Stimulated activated naive CD4-positive, alpha-beta T cell treated with Interleukin-2 at 50 U/mL for 16 hours (primary cell): Measurements from ENCODE around the gene CROCC2.

Experiments
- DNase-seq: peaks from one replicate; lab custom pipeline; 2025; lab: John Stamatoyannopoulos, UW

CROCC2 gene

GRCh38 chr2:241038374-241039180, 132.4 kb downstream of the CROCC2 start:
- DNase-seq: no peak

- no peak for DNase-seq
Observed at GRCh38 chr2:241039416-241039815, 133.3 kb downstream of the CROCC2 start.

DNA sequence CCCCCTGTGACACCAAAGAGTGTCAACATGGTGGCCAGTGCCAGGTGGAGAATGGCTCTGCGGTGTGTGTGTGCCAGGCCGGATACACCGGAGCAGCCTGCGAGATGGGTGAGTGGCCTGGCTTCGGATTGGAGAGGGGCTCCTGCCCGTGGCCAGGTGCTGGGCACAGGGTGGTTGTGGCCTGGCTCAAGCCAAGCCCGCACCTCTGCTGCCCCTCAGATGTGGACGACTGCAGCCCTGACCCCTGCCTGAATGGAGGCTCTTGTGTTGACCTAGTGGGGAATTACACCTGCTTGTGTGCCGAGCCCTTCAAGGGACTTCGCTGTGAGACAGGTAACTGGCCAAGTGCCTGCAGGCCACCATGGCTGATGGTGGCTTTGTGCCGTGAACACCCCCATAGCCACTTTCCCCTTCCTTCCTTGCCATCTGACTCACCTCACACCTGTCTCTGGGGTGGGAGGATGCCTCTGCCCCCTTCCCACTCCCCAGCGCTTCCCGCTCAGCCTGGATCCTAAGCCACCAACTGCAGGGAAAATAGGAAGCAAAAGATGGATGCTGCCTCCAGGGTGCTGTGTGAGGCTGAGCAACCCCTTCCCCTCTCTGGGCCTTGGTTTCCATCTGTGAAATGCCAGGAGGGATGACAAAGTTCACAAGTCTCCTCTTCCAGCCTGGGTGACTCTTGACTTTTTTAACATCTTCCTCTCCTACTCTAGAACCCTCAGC, 134.1 kb downstream of the CROCC2 start:
- no peak for DNase-seq

- DNase-seq: no peak
Observed at GRCh38 chr2:241041589-241042158, 135.5 kb downstream of the CROCC2 start.
